Neural crest cell (in vitro differentiated cells): ENCODE measurements around the gene AP5Z1. TPM values are rescaled to one million over a fixed set of nuclear protein-coding genes. Genes with fewer than 3 reads are reported as not detected.

Source experiments
- DNase-seq: peaks from one replicate; pipeline ENCODE4 v3.0.0; 2021; ENCODE audit warnings: low read depth, mixed read lengths, low spot score
- H3K27ac Mint-ChIP-seq: one replicate; pipeline ENCODE4 v1.8.0; 2021; ENCODE audit warnings: mild to moderate bottlenecking, mixed read lengths; ENCODE audit not compliant: unreplicated experiment
- H3K27me3 Mint-ChIP-seq: 2 replicates; pipeline ENCODE4 v1.8.0; 2021; ENCODE audit warnings: low read depth, mild to moderate bottlenecking, mixed read lengths
- H3K36me3 Mint-ChIP-seq: 2 replicates; pipeline ENCODE4 v1.8.0; 2021; ENCODE audit warnings: low read depth, mild to moderate bottlenecking, mixed read lengths
- H3K4me1 Mint-ChIP-seq: 2 replicates; pipeline ENCODE4 v1.8.0; 2021; ENCODE audit warnings: mixed read lengths
- H3K4me3 Mint-ChIP-seq: one replicate; pipeline ENCODE4 v1.8.0; 2021; ENCODE audit warnings: mild to moderate bottlenecking, mixed read lengths
- H3K9me3 Mint-ChIP-seq: 2 replicates; pipeline ENCODE4 v1.8.0; 2021; ENCODE audit warnings: mixed read lengths
- total RNA-seq: library from RNA; stranded (reverse); gene quantifications from 2 replicates; pipeline ENCODE4 v1.2.1, GENCODE V29; 2021
- TF ChIP-seq, protein P1 (sequence below): fragments of 200-600 bp; sonication (generic); conservative IDR thresholded peaks from 2 replicates; pipeline ENCODE4 v1.5.0; 2021; ENCODE audit warnings: antibody characterized with exemption, mild to moderate bottlenecking

AP5Z1 gene
- total RNA-seq, 1 donor from 2014 or later: 37.6 TPM

DNA sequence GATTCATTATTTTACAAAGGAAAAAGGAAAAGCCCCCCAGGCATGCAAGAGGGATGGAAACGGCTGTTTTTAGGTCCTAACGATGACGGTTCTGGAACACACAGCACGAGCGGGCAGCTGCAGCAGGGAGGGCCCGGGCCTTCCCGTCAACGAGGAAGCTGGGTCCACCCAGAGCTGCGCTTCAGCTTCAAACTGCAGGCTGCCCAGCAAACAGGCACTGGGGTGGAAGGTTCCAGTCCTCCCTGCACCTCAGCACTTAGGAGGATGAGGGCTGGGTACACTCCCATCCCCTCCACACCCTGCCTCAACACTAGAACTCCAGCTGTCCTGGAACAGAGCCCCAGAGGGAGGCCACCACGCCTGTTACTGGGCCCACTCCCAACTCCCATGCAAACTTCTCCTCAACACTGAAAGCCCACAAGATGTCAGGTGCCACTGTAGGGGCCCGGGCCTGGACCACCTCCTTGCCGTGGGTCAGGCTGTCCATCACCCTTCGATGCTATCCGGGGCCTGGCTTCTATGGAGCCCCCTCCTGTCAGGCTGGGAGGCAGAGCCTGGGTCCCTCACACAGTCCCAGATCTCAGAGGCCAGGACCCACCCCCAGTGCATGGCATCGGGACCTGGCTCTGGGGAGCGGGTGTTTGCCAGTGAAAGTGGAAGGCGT is 53.4 kb downstream of the AP5Z1 start:
- no peaks in the 10 kb centered on the region for H3K36me3 Mint-ChIP-seq
- H3K4me1 Mint-ChIP-seq: peaks cover 6% of the 10 kb centered on the region
- TF ChIP-seq, protein P1, sequence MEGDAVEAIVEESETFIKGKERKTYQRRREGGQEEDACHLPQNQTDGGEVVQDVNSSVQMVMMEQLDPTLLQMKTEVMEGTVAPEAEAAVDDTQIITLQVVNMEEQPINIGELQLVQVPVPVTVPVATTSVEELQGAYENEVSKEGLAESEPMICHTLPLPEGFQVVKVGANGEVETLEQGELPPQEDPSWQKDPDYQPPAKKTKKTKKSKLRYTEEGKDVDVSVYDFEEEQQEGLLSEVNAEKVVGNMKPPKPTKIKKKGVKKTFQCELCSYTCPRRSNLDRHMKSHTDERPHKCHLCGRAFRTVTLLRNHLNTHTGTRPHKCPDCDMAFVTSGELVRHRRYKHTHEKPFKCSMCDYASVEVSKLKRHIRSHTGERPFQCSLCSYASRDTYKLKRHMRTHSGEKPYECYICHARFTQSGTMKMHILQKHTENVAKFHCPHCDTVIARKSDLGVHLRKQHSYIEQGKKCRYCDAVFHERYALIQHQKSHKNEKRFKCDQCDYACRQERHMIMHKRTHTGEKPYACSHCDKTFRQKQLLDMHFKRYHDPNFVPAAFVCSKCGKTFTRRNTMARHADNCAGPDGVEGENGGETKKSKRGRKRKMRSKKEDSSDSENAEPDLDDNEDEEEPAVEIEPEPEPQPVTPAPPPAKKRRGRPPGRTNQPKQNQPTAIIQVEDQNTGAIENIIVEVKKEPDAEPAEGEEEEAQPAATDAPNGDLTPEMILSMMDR: no peak
- DNase-seq: no peak
- H3K27me3 Mint-ChIP-seq: no peaks in the 10 kb centered on the region
- no peak overlapping the region for H3K27ac Mint-ChIP-seq
- no peak overlapping the region for H3K4me3 Mint-ChIP-seq
- H3K9me3 Mint-ChIP-seq: no peaks in the 10 kb centered on the region

DNA sequence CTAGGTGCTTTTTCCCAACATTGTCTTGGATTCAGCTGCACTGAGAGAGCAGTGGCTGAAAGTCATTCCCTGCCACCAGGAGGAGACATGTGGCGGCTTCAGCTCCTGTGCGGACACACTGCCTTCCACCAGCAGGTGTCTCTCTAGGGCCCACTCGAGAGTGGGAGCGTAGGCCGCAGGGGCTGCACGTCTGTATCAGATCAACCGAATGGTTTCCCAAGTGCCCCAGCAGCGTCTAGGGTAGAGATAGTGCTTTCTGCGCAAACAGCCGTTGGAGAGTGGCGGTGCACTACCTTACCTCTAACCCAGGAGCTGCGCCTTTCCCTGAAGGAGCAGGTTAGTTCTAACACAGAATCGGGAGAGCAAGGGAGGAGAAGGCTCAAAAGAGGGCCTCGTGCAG is 54.8 kb downstream of the AP5Z1 start:
- Mint-ChIP-seq H3K4me3 (no peak overlapping the region), H3K27ac (no peak overlapping the region), H3K36me3 (no peaks in the 10 kb centered on the region)

DNA sequence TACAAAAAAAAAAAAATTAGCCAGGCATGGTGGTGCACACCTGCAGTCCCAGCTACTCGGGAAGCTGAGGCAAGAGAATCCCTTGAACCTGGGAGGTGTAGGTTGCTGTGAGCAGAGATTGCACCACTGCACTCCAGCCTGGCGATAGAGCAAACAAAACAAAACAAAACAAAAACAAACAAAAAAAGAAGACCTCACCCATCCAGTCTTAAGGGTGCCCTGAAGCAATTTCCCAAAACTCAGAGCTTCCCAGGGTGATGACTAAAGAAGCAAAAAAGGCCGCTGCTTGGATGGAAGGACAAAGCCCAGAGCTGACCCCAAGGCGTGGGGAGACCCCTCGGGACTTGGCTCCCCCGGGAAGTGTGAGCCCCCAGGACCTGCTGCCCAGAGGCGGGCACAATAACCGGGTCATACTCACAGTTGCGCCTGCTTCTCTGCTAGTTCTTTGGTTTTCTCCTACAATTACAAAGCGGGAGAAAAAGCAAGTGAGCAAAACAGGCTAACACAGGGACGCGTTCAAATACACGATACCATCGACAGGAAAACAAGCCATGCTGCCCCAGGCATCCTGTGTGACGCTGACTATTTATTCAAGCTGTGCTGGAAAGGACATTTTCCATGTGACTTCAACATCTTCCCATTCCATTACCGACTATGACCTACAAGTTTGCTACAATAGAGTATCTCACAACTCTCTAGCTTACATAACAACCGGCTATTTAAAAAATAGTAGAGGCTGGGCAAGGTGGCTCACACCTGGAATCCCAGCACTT is 56.5 kb downstream of the AP5Z1 start:
- TF ChIP-seq, protein P1: no peak
- Mint-ChIP-seq H3K27me3 (no peaks in the 10 kb centered on the region), H3K27ac (no peak overlapping the region), H3K4me1 (peaks cover 6% of the 10 kb centered on the region), H3K4me3 (no peak overlapping the region), H3K36me3 (no peaks in the 10 kb centered on the region), H3K9me3 (no peaks in the 10 kb centered on the region)
- DNase-seq: no peak

More for the DNA sequence above, 54.8 kb downstream of the AP5Z1 start:
- TF ChIP-seq, protein P1: peak; percentile 83
- peaks cover 6% of the 10 kb centered on the region for H3K4me1 Mint-ChIP-seq
- no peaks in the 10 kb centered on the region for H3K9me3 Mint-ChIP-seq
- peak; percentile 74 for DNase-seq
- H3K27me3 Mint-ChIP-seq: no peaks in the 10 kb centered on the region

DNA sequence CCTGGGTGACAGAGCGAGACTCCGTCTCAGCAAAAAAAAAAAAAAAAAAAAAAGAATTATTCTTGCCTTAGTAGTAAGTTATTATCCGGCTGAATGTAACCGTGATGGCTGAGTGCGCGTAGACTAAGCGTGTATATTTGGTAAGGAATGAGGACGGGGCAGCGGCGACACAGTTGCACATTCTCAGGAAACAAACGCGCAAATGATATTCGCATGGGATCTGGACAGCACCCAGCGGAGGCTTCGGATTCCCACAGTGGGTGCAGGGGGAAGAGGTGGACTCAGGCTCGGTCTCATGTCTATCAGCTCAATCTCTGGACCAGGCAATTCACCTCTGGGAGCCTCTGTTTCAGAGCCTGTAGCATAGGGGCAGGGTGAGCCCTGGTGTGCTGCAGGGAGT is 57.3 kb downstream of the AP5Z1 start:
- Mint-ChIP-seq H3K9me3 (no peaks in the 10 kb centered on the region), H3K27me3 (no peaks in the 10 kb centered on the region), H3K4me3 (no peak overlapping the region), H3K36me3 (no peaks in the 10 kb centered on the region), H3K27ac (peak overlapping the region; percentile 46), H3K4me1 (peaks cover 12% of the 10 kb centered on the region)
- no peak for DNase-seq
- TF ChIP-seq, protein P1: no peak

DNA sequence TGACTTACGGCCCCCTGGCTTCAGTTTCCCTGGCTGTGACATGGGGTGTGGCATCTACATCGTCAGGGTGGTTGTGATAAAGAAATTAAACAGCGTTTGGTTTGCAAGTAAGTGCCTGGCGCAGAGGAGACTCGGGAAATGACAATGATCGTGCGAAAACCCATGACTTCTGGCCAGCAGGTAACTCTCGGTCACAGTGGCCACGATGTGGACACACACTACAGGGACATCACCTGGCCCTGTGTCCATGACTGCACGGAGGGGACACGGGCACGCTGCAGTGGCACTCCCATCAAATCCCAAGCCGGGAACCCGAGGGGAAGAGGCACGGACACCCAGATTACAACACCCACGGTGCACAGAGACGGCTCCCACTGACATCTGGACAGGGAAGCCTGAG is 57.8 kb downstream of the AP5Z1 start:
- H3K36me3 Mint-ChIP-seq: no peaks in the 10 kb centered on the region
- no peaks in the 10 kb centered on the region for H3K9me3 Mint-ChIP-seq
- no peak for DNase-seq
- no peak overlapping the region for H3K4me3 Mint-ChIP-seq
- H3K27ac Mint-ChIP-seq: no peak overlapping the region
- TF ChIP-seq, protein P1: no peak
- H3K27me3 Mint-ChIP-seq: no peaks in the 10 kb centered on the region
- peaks cover 12% of the 10 kb centered on the region for H3K4me1 Mint-ChIP-seq
